ENCODE measurements around the gene ATF7IP2. TPM values are rescaled to one million over a fixed set of nuclear protein-coding genes. Genes with fewer than 3 reads are reported as not detected.
"Not testable (repeated sequence)": the region's sequence is repeated elsewhere in the genome, so short reads cannot be mapped to it uniquely, and the experiment has no call there.

Gene ATF7IP2
- total RNA-seq, 3 donors from 2014 or later = 8.5 to 10.4 (median 9.4) TPM

- TF ChIP-seq CTCF (IDR thresholded peaks at IDR 0.05) (no peak), POLR2AphosphoS5 (IDR thresholded peaks at IDR 0.05) (no peak), POLR2A (IDR thresholded peaks at IDR 0.05) (no peak)
- Histone ChIP-seq H3K4me3 (no peak overlapping the region), H3K9me3 (peaks cover 9% of the 10 kb centered on the region in 2 donors), H3K4me1 (no peaks in the 10 kb centered on the region), H3K27ac (no peak overlapping the region), H3K27me3 (no peaks in the 10 kb centered on the region), H3K36me3 (peaks cover 3% of the 10 kb centered on the region)
- intact Hi-C loops (cut with DNase I; ENCODE audit: low total_unique reads) = no loop called here
- no peak for DNase-seq (ENCODE audit: low spot score in 2 of 2)
These were observed 17.1 kb downstream of the ATF7IP2 start for GRCh38 chr16:10402975-10403374.

GRCh38 chr16:10405386-10405939, 19.6 kb downstream of the ATF7IP2 start:
- no peak overlapping the region for H3K27ac ChIP-seq
- no peak for DNase-seq (ENCODE audit: low spot score in 2 of 2)
- peaks cover 3% of the 10 kb centered on the region for H3K36me3 ChIP-seq
- no peaks in the 10 kb centered on the region for H3K27me3 ChIP-seq
- TF ChIP-seq CTCF (IDR thresholded peaks at IDR 0.05) (no peak), POLR2AphosphoS5 (IDR thresholded peaks at IDR 0.05) (no peak), POLR2A (IDR thresholded peaks at IDR 0.05) (no peak)
- intact Hi-C loops (cut with DNase I; ENCODE audit: low total_unique reads) = no loop called here
- no peaks in the 10 kb centered on the region for H3K4me1 ChIP-seq
- H3K9me3 ChIP-seq = peaks cover 22 to 32% of the 10 kb centered on the region in 2 donors
- H3K4me3 ChIP-seq = no peak overlapping the region

- intact Hi-C loops (cut with DNase I; ENCODE audit: low total_unique reads) = no loop called here
- no peak for TF ChIP-seq CTCF (IDR thresholded peaks at IDR 0.05)
- no peak for TF ChIP-seq POLR2A (IDR thresholded peaks at IDR 0.05)
- TF ChIP-seq POLR2AphosphoS5 (IDR thresholded peaks at IDR 0.05) = no peak
These were observed 23.0 kb downstream of the ATF7IP2 start for GRCh38 chr16:10408824-10409381.

GRCh38 chr16:10409713-10410112, 23.9 kb downstream of the ATF7IP2 start:
- peaks cover 22 to 61% of the 10 kb centered on the region in 2 donors for H3K9me3 ChIP-seq
- DNase-seq (ENCODE audit: low spot score in 2 of 2); H3K36me3 ChIP-seq; H3K27me3 ChIP-seq; H3K27ac ChIP-seq; H3K4me3 ChIP-seq; intact Hi-C loops (cut with DNase I; ENCODE audit: low total_unique reads); H3K4me1 ChIP-seq: not testable (repeated sequence)

More at GRCh38 chr16:10408824-10409381, 23.0 kb downstream of the ATF7IP2 start:
- no peak overlapping the region for H3K4me3 ChIP-seq
- H3K4me1 ChIP-seq = no peaks in the 10 kb centered on the region
- H3K9me3 ChIP-seq = peaks cover 22 to 59% of the 10 kb centered on the region in 2 donors
- DNase-seq (ENCODE audit: low spot score in 2 of 2) = no peak
- H3K36me3 ChIP-seq = no peaks in the 10 kb centered on the region
- no peak overlapping the region for H3K27ac ChIP-seq
- no peaks in the 10 kb centered on the region for H3K27me3 ChIP-seq

GRCh38 chr16:10410469-10410868, 24.6 kb downstream of the ATF7IP2 start:
- Histone ChIP-seq H3K4me1 (no peaks in the 10 kb centered on the region), H3K27ac (no peak overlapping the region), H3K9me3 (peaks cover 22 to 69% of the 10 kb centered on the region in 2 donors), H3K4me3 (no peak overlapping the region), H3K36me3 (no peaks in the 10 kb centered on the region), H3K27me3 (no peaks in the 10 kb centered on the region)
- no peak for DNase-seq (ENCODE audit: low spot score in 2 of 2)
- TF ChIP-seq CTCF (IDR thresholded peaks at IDR 0.05) = no peak
- TF ChIP-seq POLR2AphosphoS5 (IDR thresholded peaks at IDR 0.05) = no peak
- no peak for TF ChIP-seq POLR2A (IDR thresholded peaks at IDR 0.05)
- intact Hi-C loops (cut with DNase I; ENCODE audit: low total_unique reads) = no loop called here

All from breast epithelium (tissue), 4 donors.